HepG2 (cell line): ENCODE results near the gene ADIPOR2. TPM values are rescaled to one million over a fixed set of nuclear protein-coding genes. Genes with fewer than 3 reads are reported as not detected.
A peak's percentile ranks its signal among the peaks of the same experiment; 100 is the strongest.

Source experiments
- BCL6 ChIP-seq: IDR thresholded peaks from 2 replicates; pipeline ENCODE4 v1.6.1; 2016; ENCODE audit warnings: missing genetic modification reagents, missing compliant biosample characterization
- FOXO1 ChIP-seq: sonication (generic); formaldehyde crosslinking; IDR thresholded peaks from 2 replicates; pipeline ENCODE4 v1.4.0; 2020; ENCODE audit warnings: missing genetic modification reagents
- GFI1 ChIP-seq: sonication (generic); formaldehyde crosslinking; IDR thresholded peaks from 2 replicates; pipeline ENCODE4 v1.5.0; 2020; ENCODE audit warnings: missing genetic modification reagents, mild to moderate bottlenecking, borderline replicate concordance
- SOX5 ChIP-seq: IDR thresholded peaks from 2 replicates; pipeline ENCODE4 v1.6.1; 2016; ENCODE audit warnings: borderline replicate concordance
- TARDBP ChIP-seq: sonication (generic); formaldehyde crosslinking; IDR thresholded peaks from 2 replicates; pipeline ENCODE4 v1.8.0; 2022; ENCODE audit warnings: mild to moderate bottlenecking, missing genetic modification reagents
- ZMYM4 ChIP-seq: sonication (generic); formaldehyde crosslinking; IDR thresholded peaks from 2 replicates; pipeline ENCODE4 v1.8.1; 2023; ENCODE audit warnings: mild to moderate bottlenecking, missing genetic modification reagents
- ZNF569 ChIP-seq: sonication (generic); formaldehyde crosslinking; IDR thresholded peaks from 2 replicates; pipeline ENCODE4 v1.5.0; 2020; ENCODE audit warnings: mild to moderate bottlenecking, missing genetic modification reagents, moderate library complexity, borderline replicate concordance
- ZNF720 ChIP-seq: sonication (generic); formaldehyde crosslinking; IDR thresholded peaks from 2 replicates; pipeline ENCODE4 v1.4.0; 2020; ENCODE audit warnings: missing genetic modification reagents
- ZNF781 ChIP-seq: sonication (generic); formaldehyde crosslinking; IDR thresholded peaks from 2 replicates; pipeline ENCODE4 v1.5.1; 2020; ENCODE audit warnings: borderline replicate concordance, mild to moderate bottlenecking, missing genetic modification reagents; ENCODE audit errors: not compliant biosample characterization
- polyA plus RNA-seq, 8 experiments: library from polyadenylated mRNA; depleted of rRNA in 3 of 8; stranded (reverse) in 7 of 8; unstranded in 1 of 8; fragments of >200 nt; fragmentation: Illumina TruSeq in 4 of 8; extraction: Trizol in 4 of 8; gene quantifications; 2 replicates each; pipeline versions ENCODE4 v1.2.1 to v1.2.3, GENCODE V29; 2011 to 2016; ENCODE audit warnings: low read depth in 4 of 8, missing spikeins in 1 of 8, mixed read lengths in 1 of 8; ENCODE audit not compliant: insufficient read depth in 1 of 8
- total RNA-seq, 5 experiments: library from RNA; depleted of rRNA; stranded (reverse); fragments of >200 nt; fragmentation: Illumina TruSeq; extraction: Trizol; gene quantifications; 2 replicates each; pipeline ENCODE4 v1.2.3, GENCODE V29; 2016; ENCODE audit warnings: low read depth in 1 of 5
- TF ChIP-seq, protein P1 (sequence below): sonication (generic); formaldehyde crosslinking; IDR thresholded peaks from 2 replicates; pipeline ENCODE4 v1.8.0; 2022; ENCODE audit warnings: mild to moderate bottlenecking, missing genetic modification reagents
- TF ChIP-seq, protein P2 (sequence below): sonication (generic); formaldehyde crosslinking; IDR thresholded peaks from 2 replicates; pipeline ENCODE4 v1.9.0; 2021; ENCODE audit warnings: missing genetic modification reagents, borderline replicate concordance
- TF ChIP-seq, protein P3 (sequence below): sonication (generic); formaldehyde crosslinking; IDR thresholded peaks from 2 replicates; pipeline ENCODE4 v1.5.0; 2020; ENCODE audit warnings: mild to moderate bottlenecking, missing genetic modification reagents, borderline replicate concordance
- TF ChIP-seq, protein P4 (sequence below): sonication (generic); formaldehyde crosslinking; IDR thresholded peaks from 2 replicates; pipeline ENCODE4 v1.5.0; 2020; ENCODE audit warnings: mild to moderate bottlenecking, missing genetic modification reagents

Gene ADIPOR2
- total and polyA plus RNA-seq, 2 of the 13 experiments (the other 11 are each of a cell fraction or from before 2014, with no cell fraction given) = 35.2 to 52.2 TPM

DNA sequence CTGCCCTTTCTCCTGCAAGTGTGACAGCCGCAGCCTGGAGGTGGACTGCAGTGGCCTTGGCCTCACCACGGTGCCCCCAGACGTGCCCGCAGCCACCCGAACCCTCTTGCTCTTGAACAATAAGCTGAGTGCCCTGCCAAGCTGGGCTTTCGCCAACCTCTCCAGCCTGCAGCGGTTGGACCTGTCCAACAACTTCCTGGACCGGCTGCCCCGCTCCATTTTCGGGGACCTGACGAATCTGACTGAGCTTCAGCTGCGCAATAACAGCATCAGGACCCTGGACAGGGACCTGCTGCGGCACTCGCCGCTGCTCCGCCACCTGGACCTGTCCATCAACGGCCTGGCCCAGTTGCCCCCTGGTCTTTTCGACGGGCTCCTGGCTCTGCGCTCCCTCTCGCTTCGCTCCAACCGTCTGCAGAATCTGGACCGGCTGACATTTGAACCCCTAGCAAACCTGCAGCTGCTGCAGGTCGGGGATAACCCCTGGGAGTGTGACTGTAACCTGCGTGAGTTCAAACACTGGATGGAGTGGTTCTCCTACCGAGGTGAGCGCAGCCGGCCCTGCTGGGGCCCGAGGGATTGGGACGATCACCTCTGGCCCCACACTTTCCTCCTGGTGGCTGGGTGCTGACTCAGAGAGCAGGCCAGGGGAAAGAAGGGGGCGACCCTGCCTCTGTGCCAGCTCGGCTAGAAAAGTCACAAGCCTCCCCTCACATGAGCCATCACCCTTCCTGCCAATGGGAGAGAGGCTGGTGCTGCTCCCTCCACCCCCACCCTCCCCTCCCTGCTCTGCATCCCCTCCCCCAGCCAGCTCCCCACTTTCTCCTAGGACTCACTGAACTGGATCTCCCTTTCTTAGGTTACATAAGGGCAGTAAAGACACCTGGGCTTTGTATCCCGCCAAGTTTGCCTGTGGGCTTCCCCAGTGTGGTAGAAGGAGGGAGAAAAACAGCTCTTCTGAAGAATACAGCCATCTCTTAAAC, 140.4 kb downstream of the ADIPOR2 start (continued):
- TF ChIP-seq ZNF569 (CRISPR knock-in tag) (no peak), GFI1 (no peak; the same call in 1 of the 2 replicates), SOX5 (peak; percentile 55; the same call in 1 of the 2 replicates), TARDBP (CRISPR knock-in tag) (no peak), FOXO1 (CRISPR knock-in tag) (peak; percentile 62), ZMYM4 (CRISPR knock-in tag) (no peak), ZNF720 (CRISPR knock-in tag) (no peak), ZNF781 (CRISPR knock-in tag) (peak; percentile 95), BCL6 (CRISPR knock-in tag) (peak; percentile 70; the same call in 1 of the 2 replicates)
- TF ChIP-seq, protein P1, sequence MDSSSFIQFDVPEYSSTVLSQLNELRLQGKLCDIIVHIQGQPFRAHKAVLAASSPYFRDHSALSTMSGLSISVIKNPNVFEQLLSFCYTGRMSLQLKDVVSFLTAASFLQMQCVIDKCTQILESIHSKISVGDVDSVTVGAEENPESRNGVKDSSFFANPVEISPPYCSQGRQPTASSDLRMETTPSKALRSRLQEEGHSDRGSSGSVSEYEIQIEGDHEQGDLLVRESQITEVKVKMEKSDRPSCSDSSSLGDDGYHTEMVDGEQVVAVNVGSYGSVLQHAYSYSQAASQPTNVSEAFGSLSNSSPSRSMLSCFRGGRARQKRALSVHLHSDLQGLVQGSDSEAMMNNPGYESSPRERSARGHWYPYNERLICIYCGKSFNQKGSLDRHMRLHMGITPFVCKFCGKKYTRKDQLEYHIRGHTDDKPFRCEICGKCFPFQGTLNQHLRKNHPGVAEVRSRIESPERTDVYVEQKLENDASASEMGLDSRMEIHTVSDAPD (CRISPR knock-in tag) = no peak
- TF ChIP-seq, protein P2, sequence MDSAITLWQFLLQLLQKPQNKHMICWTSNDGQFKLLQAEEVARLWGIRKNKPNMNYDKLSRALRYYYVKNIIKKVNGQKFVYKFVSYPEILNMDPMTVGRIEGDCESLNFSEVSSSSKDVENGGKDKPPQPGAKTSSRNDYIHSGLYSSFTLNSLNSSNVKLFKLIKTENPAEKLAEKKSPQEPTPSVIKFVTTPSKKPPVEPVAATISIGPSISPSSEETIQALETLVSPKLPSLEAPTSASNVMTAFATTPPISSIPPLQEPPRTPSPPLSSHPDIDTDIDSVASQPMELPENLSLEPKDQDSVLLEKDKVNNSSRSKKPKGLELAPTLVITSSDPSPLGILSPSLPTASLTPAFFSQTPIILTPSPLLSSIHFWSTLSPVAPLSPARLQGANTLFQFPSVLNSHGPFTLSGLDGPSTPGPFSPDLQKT = no peak
- TF ChIP-seq, protein P3, sequence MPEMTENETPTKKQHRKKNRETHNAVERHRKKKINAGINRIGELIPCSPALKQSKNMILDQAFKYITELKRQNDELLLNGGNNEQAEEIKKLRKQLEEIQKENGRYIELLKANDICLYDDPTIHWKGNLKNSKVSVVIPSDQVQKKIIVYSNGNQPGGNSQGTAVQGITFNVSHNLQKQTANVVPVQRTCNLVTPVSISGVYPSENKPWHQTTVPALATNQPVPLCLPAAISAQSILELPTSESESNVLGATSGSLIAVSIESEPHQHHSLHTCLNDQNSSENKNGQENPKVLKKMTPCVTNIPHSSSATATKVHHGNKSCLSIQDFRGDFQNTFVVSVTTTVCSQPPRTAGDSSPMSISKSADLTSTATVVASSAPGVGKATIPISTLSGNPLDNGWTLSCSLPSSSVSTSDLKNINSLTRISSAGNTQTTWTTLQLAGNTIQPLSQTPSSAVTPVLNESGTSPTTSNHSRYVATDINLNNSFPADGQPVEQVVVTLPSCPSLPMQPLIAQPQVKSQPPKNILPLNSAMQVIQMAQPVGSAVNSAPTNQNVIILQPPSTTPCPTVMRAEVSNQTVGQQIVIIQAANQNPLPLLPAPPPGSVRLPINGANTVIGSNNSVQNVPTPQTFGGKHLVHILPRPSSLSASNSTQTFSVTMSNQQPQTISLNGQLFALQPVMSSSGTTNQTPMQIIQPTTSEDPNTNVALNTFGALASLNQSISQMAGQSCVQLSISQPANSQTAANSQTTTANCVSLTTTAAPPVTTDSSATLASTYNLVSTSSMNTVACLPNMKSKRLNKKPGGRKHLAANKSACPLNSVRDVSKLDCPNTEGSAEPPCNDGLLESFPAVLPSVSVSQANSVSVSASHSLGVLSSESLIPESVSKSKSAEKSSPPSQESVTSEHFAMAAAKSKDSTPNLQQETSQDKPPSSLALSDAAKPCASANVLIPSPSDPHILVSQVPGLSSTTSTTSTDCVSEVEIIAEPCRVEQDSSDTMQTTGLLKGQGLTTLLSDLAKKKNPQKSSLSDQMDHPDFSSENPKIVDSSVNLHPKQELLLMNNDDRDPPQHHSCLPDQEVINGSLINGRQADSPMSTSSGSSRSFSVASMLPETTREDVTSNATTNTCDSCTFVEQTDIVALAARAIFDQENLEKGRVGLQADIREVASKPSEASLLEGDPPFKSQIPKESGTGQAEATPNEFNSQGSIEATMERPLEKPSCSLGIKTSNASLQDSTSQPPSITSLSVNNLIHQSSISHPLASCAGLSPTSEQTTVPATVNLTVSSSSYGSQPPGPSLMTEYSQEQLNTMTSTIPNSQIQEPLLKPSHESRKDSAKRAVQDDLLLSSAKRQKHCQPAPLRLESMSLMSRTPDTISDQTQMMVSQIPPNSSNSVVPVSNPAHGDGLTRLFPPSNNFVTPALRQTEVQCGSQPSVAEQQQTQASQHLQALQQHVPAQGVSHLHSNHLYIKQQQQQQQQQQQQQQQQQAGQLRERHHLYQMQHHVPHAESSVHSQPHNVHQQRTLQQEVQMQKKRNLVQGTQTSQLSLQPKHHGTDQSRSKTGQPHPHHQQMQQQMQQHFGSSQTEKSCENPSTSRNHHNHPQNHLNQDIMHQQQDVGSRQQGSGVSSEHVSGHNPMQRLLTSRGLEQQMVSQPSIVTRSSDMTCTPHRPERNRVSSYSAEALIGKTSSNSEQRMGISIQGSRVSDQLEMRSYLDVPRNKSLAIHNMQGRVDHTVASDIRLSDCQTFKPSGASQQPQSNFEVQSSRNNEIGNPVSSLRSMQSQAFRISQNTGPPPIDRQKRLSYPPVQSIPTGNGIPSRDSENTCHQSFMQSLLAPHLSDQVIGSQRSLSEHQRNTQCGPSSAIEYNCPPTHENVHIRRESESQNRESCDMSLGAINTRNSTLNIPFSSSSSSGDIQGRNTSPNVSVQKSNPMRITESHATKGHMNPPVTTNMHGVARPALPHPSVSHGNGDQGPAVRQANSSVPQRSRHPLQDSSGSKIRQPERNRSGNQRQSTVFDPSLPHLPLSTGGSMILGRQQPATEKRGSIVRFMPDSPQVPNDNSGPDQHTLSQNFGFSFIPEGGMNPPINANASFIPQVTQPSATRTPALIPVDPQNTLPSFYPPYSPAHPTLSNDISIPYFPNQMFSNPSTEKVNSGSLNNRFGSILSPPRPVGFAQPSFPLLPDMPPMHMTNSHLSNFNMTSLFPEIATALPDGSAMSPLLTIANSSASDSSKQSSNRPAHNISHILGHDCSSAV (CRISPR knock-in tag) = no peak
- TF ChIP-seq, protein P4, sequence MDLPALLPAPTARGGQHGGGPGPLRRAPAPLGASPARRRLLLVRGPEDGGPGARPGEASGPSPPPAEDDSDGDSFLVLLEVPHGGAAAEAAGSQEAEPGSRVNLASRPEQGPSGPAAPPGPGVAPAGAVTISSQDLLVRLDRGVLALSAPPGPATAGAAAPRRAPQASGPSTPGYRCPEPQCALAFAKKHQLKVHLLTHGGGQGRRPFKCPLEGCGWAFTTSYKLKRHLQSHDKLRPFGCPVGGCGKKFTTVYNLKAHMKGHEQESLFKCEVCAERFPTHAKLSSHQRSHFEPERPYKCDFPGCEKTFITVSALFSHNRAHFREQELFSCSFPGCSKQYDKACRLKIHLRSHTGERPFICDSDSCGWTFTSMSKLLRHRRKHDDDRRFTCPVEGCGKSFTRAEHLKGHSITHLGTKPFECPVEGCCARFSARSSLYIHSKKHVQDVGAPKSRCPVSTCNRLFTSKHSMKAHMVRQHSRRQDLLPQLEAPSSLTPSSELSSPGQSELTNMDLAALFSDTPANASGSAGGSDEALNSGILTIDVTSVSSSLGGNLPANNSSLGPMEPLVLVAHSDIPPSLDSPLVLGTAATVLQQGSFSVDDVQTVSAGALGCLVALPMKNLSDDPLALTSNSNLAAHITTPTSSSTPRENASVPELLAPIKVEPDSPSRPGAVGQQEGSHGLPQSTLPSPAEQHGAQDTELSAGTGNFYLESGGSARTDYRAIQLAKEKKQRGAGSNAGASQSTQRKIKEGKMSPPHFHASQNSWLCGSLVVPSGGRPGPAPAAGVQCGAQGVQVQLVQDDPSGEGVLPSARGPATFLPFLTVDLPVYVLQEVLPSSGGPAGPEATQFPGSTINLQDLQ = no peak
